GM12801 (cell line): Measurements from ENCODE around the gene HMG20B.

ENCODE experiments used
- CTCF ChIP-seq: IDR thresholded peaks from one replicate; pipeline ENCODE4 v1.5.1; 2011; ENCODE audit warnings: control low read depth; ENCODE audit not compliant: insufficient read length; ENCODE audit errors: extremely low read depth

Gene HMG20B

GRCh38 chr19:3572855-3573161 lies at the start of gene HMG20B:
Gene HMG20B (plus strand): TSS chr19:3572944. CDS start chr19:3573310, 366 bp downstream.
- TF ChIP-seq CTCF, result no peak

- TF ChIP-seq CTCF, result no peak
These were observed 49.2 kb upstream of the HMG20B start for GRCh38 chr19:3523361-3524077.

DNA sequence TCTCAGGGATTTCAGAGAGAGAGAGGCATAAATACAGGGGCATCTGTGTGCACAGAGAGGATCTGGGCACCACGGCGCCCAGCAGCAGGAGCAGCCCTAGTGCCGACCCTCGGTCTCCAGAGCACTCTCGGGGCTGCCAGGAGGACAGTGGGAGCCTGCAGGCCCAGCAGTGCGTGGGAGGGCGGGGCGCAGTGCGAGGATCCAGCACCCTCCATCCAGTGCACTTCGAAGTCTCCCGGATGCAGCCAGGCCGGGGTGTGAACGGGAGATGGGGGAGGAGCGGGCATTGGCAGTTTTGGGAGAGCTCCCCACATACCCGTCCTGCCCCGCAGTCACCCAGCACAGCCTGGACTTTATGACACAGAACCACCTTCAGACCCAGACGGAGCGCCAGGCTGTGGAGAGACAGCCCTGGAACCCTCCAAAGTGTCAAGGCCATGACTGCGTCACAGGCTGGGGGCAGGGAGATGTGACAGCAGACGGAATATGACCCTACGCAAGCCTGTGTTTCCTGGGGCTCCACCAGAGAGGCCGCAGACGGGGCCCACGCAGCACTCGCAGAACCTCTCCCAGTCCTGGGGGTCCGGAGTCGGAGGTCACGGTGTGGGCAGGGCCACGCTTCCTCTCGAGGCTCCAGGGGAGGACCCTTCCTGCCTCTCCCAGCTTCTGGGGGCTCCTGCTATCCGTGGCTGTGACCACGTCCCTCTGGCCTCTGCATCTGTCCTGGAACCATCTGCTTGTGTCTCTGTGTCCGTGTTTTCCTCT lies 48.5 kb upstream of the HMG20B start:
- TF ChIP-seq CTCF, result no peak

GRCh38 chr19:3524904-3525451 lies 47.8 kb upstream of the HMG20B start:
- no peak for TF ChIP-seq CTCF

DNA sequence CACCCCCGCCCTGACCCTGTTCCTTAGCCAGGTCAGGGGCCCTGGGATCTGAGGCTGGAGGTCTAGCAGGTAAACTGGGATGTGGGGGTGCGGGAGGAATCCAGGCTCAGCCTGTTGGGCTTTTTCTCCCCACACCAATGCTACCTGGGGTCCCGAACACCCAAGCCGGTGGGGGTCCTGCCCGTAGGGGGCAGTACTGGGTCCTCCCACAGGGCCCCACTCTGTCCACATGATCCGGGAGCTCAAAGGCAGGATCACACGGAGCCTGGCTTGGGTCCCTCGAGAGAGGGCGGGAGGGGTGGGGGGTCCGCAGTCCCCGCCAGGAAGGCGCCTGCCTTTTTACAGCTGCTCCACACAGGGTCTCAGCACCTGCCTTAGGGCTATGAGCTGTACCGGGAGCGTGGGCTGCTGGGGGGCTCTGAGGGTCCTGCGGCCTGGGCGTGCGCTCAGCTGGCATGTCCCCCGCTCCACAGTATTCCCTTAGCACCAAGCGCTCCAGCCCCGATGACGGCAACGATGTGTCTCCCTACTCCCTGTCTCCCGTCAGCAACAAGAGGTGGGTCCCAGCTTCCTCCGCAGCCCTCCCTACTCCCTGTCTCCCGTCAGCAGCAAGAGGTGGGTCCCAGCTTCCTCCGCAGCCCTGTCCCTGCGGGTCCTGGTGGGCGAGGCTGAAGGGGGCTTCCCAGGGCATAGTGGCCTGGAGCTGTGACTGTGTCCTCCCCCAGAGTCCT lies 46.1 kb upstream of the HMG20B start:
- no peak for TF ChIP-seq CTCF

- TF ChIP-seq CTCF, result no peak
These were observed 45.4 kb upstream of the HMG20B start for GRCh38 chr19:3527238-3527910.

GRCh38 chr19:3528080-3528479 lies 44.7 kb upstream of the HMG20B start:
- no peak for TF ChIP-seq CTCF
